ENCODE measurements around the gene ELMO2.

The ELMO2 gene

GRCh38 chr20:46330831-46331371 is 75.5 kb downstream of the ELMO2 start:
- no peak for DNase-seq

- no peak for DNase-seq
Measured at GRCh38 chr20:46330072-46330763, 76.2 kb downstream of the ELMO2 start.

GRCh38 chr20:46328200-46328882 is 78.1 kb downstream of the ELMO2 start:
- DNase-seq = no peak

- no peak for DNase-seq
Measured at GRCh38 chr20:46327557-46327956, 78.9 kb downstream of the ELMO2 start.

GRCh38 chr20:46325789-46326188 is 80.6 kb downstream of the ELMO2 start:
- DNase-seq = no peak

DNA sequence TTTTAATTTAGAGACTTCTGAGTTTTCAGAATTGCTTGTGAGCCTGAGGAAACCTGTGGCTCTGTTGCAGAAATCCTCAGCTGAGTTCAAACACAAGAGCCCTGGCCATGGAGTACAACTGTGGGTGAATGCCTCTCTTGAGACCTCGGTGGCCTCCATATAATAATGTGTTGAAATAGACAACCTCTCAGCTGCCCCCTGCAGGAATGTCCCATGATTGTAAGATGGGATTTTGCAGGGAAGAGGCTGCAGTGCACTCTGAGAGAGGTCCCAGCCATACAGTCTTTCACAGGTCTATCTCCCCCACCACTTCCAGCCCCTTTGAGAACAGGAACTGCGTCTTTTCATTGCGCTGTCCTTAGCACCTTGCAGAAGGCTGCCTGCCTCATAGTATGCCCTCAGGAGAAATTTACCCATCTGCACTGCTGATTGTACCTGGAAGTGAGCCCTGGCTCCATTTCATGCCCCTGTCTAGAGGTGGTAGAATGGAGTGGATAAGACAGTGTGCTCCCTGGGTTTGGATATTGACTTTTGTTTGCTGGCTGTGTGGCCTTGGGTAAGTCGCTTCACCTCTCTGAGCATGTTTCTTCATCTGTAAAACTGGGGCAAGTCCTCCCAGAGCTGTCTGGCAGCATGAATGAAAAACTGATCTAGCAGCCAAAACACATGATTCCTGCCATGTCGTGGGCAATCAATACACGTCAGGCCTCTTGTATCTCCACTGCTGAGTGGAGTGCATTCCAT is 81.3 kb downstream of the ELMO2 start:
- DNase-seq = no peak

GRCh38 chr20:46324379-46324778 is 82.0 kb downstream of the ELMO2 start:
- no peak for DNase-seq

GRCh38 chr20:46323557-46323956 is 82.9 kb downstream of the ELMO2 start:
- no peak for DNase-seq

GRCh38 chr20:46322641-46323040 is 83.8 kb downstream of the ELMO2 start:
- no peak for DNase-seq

- DNase-seq = no peak
Measured at GRCh38 chr20:46317685-46318177, 88.7 kb downstream of the ELMO2 start.

DNA sequence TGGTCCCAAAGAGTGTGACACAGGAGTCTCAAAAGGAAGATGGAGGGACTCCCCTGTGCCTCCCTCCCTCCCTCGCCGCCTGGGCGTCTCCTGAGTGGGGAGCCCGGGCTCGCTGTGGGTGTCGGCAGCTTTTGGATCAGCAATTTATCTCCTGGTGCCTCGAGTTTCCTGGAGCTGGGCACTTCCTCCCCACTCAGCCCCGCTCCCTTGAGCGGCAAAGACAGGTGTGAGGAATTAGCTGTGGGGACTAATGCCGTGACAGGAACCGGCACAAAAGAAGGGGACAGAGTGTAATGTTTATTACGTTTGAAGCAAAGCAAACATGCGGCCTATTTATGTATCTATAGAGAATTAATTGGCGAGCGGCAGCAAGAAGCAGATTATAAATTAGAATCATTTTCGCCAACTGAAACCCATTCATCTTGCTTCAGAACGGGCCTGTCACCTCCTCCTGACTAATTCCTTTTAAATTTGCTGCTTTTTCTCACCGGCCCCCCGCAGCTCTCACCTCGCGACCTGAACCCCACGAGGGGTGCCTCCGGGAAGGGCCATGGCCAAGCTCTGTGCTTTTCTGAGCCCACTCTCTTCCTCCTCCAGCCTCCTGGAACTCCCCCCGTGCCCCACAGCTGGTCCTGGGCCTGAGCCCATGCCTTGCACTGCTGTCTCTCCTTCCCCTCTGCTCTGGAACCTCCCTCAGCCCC is 89.3 kb downstream of the ELMO2 start:
- no peak for DNase-seq

Measured in GF-D8 (cell line).